HG03469 (cell line): Measurements from ENCODE around the gene FSTL1.

Experiments
- ATAC-seq: cut with Tn5 transposase; IDR thresholded peaks from one replicate; pipeline ENCODE4 v1.9.1; 2021; ENCODE audit warnings: mild to moderate bottlenecking, moderate library complexity, moderate number of reproducible peaks; ENCODE audit not compliant: unreplicated experiment

The FSTL1 gene

GRCh38 chr3:120469440-120469839 lies 18.6 kb upstream of the FSTL1 start:
- no peak for ATAC-seq

DNA sequence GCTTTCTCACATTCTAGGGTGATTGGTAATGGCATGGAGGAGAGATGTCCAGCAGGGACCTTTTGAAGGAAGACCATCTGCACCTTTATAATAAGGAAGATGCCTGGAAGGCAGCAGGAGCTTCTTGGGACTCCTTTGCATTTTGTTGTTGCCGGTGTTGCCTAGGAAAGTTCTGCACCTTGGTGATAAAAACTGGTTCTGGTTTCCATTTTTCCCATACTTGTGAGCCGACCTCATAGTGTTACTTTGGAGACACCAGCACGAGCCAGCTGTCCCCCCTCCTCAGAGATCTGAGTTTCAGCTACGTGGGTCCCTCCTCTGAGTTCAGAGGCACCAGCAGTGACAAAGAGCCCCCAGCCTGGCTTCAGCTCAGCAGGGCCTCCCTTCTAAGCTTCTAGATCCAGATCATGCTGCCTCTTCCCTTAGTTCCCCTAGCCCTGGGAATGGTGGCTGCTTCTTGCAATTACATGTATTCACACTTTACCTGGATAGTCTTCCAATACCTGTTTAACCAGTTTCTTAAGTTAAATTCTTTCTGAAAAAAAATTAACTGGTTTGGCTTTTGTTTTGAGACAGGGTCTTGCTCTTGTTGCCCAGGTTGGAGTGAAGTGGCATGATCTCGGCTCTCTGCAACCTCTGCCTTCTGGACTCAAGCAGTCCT lies 18.0 kb upstream of the FSTL1 start:
- ATAC-seq, result no peak

DNA sequence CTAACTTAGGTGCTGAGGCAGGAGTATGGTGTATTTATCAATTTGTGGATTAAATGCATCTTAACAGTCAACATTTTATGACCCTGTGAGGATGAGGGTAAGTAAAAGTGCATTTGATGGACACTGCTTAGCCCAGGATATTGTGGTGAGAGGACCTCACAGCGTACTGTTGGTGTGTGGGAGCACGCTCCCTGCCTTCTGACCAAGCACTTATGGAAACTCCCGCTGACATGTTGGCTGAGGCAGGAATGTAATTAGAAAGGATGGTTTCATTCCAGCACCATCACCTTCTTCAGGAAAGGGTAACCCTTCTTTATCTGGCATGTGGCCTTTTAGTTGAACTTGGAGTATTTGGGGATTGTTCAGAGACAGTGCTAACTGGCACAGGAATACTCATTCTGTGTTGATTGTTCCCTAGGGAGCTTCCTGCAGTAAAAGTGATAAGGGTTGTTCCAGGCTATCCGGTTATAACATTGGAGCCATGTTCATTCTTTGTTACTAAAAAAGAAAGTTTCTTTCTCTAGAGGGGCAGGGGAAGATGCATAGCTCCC lies 11.7 kb upstream of the FSTL1 start:
- no peak for ATAC-seq

- ATAC-seq, result no peak
These were observed 10.6 kb upstream of the FSTL1 start for GRCh38 chr3:120461416-120461815.

- ATAC-seq, result no peak
These were observed 10.1 kb upstream of the FSTL1 start for GRCh38 chr3:120460862-120461261.

DNA sequence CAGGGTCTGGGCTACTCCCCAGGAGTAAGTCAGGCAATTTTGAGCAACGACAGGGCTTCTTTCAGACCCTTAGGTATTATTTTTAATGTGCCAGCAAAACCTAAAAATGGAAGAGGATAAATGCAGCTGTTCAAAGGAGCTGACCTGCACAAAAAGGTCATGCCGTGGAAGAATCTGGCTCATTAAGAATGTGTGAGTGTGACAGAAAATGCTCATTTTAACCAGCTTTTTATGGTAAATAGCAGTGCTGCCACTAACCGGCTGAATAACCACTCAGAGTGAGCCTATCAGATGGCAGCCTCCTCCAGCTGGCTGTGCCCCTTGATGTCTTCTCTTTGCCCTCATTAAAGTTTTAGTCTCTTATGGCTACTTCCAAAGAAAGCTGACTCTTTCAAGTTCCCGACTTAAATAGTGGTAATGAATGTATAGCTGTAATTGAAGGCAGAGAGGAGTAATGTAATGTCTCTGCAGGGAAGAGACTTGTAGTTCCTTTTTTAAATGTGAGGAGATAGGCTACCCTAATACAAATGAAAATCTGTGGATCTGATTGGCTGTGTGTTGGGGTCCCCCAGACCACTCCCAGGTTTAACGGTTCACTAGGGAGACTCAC lies 9.5 kb upstream of the FSTL1 start:
- no peak for ATAC-seq

DNA sequence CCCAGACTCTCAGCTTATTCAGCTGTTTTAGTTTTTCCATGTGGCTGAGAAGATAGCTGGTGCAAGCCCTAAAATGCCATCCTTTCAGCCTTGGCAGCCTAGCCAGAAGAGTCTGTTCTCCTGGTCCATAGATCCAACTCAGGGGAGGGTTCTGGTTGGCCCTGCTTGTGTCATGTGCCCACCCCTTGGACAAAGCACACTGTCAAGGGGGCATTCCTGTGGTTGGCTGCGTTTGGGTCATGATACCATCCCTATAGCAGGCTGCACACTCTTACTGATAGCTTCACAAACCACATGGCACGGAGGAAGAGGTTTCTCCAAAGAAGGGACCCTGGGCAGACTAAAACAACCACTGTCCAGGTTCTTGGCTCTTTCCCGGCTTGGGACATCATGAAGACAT lies 8.4 kb upstream of the FSTL1 start:
- no peak for ATAC-seq

DNA sequence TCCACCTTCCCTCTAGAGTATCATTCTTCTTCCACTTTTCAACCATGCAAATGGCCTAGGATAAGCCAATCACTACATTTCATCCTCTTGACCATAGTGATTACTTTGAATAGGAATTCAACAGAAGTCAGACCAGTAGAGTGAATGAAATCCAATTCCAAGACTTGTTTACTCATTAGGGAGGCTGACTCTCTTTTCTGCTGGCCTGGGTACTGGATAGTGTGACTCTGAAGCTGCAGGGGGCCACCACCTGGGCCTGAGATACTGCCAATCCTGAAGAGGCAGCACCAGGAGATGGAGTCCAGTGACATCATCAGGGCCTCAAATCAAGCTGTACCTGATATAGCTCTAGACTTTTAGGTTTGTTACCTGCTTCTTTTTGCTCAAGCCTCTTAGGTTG lies 7.0 kb upstream of the FSTL1 start:
- no peak for ATAC-seq

GRCh38 chr3:120454076-120454689 lies 3.4 kb upstream of the FSTL1 start:
- ATAC-seq, result no peak

- ATAC-seq, result no peak
These were observed 2.0 kb upstream of the FSTL1 start for GRCh38 chr3:120452816-120453215.

DNA sequence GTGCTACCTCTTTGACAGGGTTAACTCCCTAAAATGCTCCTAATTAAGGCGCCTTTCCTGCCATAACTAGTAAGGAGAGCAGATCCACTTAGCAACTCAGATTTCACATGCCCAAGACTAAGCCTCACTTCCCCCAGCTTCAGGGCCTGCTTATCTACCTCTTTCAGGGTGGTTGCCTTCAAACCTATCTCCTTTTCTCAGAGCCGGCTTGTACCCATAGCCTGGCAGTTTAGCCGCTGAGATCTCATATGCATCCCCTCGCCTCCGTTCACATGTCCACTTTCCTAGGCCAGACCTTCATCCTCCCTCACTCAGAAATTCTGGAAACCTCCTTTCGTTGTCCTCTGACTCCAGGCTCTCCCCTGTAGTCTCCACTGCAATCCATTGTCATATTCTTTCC lies 1.0 kb upstream of the FSTL1 start:
- ATAC-seq, result no peak

GRCh38 chr3:120451272-120451761 lies 525 bp upstream of the FSTL1 start:
- no peak for ATAC-seq

DNA sequence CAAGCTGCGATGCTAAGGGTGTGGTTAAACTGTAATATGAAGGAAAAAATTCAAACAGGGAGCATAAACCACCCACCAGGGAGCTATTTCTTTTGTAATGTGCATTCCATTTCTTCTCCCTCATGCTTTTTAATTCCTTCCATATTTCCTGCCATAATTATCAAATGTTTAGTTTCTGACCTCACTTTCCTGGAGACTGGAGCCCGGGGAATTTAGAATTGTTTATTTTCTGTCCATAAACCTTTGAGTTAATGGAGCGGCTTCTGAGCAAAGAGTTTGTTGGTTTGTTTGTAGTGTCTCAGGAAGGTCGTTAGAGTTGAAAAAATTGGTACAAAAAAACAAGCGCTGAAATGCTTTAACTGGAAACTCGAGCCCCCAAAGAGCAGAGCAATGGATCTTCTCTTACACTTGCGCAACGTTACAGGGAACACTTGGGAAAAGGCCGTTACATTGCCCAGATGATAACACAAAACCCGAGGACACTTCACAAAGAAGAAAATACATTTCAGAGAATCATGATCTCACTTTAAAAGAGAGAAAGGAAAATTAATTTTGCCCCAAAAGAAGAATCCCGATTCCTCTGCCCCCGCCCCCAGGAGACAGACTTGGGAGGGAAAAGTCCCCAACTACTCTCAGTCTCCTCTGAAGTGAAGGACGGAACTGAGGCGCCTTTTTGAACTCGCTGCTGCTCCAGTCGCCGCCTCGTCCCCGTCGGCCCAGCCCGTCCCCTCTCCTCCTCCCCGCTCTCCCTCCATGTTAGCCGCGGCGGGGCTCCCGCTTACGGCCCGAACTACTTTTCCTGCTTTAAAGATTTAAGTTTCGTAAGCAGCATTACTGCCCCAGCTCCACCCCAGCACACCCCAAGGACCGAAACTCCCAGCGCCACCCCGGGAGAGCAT lies 842 bp downstream of the FSTL1 start:
- ATAC-seq, result no peak

DNA sequence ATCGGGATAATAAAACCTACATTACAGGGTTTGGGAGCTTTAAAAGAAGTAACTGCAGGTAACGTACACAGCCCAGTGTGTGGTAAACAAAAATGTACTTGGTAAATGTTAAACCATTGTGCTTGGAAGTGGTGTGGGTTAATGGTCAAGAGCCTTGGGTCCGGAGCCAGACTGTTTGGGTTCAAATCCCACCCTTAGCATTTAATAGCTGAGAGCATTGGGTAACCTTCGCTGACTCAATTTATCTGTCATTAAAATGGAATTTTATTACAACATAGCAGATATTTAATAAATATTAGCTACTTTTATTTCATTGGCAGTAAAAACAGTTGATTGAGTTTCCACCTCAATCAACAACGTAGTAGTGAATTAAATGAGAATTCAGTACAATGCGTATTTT lies 1.5 kb downstream of the FSTL1 start:
- no peak for ATAC-seq

DNA sequence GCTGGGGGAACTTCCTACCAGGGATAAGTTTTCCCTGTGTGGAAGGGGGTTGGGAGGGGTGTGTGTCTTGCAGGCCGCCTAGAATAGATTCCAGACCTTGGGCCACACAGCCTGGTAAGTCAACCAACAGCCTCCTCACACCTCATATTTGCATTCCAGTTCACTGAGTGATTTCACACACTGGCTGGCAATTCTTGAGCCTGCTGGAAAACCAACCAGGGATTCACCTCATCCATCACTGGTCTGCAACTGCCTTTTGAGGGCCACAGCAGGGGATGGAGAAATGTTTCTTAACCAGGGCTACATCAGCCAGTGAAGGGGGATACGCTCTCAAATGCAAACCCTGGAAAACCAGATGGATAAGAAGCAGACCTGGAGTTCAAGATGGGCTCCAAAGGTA lies 2.0 kb downstream of the FSTL1 start:
- ATAC-seq, result no peak

DNA sequence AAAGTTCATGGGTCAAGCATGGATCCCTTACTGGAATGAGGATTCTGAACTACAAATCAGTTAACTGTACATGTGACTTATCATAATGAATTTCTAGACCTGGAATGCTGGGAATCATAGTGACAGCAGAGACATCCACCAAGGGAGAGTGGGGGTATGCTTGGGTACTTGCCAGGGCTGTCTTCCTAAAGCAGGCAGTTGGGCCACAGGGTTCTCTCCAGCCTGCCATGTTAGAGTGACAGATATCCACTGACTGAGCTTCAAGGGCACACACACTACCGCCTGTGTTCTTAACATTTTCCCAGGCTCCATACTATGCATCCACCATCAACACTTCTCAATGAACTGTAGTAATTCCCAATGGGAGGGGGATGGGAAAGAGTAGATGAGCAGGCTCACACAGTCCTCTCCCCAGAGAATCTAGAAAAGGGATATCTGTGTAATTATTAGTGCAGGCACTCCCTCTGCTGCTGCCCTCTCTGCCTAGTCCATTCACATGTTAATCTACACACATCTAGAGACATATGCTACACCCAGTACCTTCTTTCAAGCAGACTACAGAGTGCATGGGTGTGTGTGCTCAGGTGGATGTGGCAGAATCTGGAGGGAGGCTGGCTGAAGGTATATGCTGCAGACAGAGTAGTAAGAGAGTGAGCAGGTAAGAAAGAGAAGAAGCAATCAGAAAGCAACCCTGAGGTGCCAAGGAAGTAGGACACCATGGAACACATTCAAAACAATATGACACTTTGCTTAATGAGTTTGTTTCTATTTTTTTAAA lies 3.7 kb downstream of the FSTL1 start:
- no peak for ATAC-seq

GRCh38 chr3:120445654-120446053 lies 5.1 kb downstream of the FSTL1 start:
- no peak for ATAC-seq

DNA sequence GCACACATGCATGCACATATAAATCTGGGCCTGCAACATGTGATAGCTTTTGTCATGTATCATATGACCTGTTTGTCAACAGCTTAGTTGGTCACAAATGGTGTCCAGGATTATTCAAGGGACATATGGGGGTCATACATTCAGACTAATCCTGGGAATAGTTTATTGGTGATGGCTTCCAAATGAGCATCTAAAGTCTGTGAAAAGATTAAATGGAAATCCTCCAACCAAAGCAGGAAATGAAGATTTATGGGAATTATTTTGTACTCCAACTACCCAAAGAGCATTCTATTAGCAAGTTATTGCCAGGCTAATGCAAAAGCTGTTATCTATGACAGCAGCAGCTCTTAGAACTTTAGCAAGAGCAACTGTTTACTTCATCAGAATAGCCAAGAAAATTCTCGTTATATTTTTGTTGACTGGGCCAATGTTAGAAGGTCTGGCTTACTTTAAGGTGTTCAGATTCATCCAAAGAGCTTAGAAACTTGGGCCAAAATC lies 7.1 kb downstream of the FSTL1 start:
- no peak for ATAC-seq

DNA sequence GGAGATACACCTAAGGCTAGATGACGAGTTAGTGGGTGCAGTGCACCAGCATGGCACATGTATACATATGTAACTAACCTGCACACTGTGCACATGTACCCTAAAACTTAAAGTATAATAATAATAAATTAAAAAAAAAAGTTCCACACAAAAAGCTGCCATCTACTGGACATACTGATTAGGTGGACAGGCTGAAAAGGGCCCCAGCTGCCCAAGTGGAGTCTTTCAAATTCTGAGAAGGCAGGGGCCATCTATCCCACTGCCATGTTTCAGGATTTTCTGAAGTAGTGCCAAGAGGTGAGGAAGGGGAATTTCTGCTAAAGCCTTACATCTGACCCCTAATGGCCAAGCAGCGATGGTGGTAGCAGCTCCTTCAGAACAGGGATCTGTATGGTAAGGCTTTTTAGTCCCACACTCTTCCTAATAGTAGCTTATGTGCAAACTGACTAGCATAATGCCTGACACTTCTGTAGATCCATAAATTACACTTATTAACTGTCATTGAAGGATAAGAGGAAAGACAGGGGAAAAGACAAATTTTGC lies 7.7 kb downstream of the FSTL1 start:
- ATAC-seq, result no peak

DNA sequence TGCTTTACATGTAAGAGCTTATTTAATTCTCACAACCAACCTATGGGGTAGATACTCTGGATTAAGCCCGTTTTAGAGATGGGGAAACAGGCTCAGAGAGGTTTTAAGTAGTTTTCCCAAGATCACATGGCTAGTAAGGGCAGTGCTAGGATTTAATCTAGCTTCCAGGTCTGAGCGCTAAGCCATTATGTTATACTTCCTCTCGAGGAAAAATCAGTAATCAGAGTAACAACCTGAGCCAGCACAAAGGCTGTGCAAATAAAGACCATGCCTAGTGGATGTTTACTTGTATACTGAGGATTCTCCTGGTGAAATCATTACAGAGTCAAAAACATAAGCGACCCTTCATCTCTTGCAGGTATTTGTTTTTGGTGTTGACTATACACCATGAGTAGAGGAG lies 9.0 kb downstream of the FSTL1 start:
- ATAC-seq, result no peak
